NB4 (cell line): ENCODE results near the gene CIC.

Experiments
- DNase-seq: peaks from one replicate; pipeline ENCODE4 v3.0.0; 2010; ENCODE audit warnings: low read depth
- H3K4me3 ChIP-seq: one replicate; pipeline ENCODE4 v1.5.1; 2011; ENCODE audit warnings: mild to moderate bottlenecking, low read depth, low read length, moderate library complexity
- MAX ChIP-seq: IDR thresholded peaks from 2 replicates; pipeline ENCODE4 v1.6.1; 2011; ENCODE audit warnings: low read depth, low read length
- MYC ChIP-seq: IDR thresholded peaks from 2 replicates; pipeline ENCODE4 v1.6.1; 2011; ENCODE audit warnings: low read depth, low read length
- POLR2A ChIP-seq: IDR thresholded peaks from 2 replicates; pipeline ENCODE4 v1.6.1; 2011; ENCODE audit warnings: mild to moderate bottlenecking; ENCODE audit not compliant: insufficient read length; ENCODE audit errors: extremely low read depth
- TF ChIP-seq, protein P1 (sequence below): IDR thresholded peaks from one replicate; pipeline ENCODE4 v1.5.1; 2012; ENCODE audit warnings: low read depth, low read length

Gene CIC

GRCh38 chr19:42239544-42240220 lies 29.4 kb upstream of the CIC start:
- TF ChIP-seq MAX (no peak), POLR2A (no peak)
- TF ChIP-seq, protein P1, sequence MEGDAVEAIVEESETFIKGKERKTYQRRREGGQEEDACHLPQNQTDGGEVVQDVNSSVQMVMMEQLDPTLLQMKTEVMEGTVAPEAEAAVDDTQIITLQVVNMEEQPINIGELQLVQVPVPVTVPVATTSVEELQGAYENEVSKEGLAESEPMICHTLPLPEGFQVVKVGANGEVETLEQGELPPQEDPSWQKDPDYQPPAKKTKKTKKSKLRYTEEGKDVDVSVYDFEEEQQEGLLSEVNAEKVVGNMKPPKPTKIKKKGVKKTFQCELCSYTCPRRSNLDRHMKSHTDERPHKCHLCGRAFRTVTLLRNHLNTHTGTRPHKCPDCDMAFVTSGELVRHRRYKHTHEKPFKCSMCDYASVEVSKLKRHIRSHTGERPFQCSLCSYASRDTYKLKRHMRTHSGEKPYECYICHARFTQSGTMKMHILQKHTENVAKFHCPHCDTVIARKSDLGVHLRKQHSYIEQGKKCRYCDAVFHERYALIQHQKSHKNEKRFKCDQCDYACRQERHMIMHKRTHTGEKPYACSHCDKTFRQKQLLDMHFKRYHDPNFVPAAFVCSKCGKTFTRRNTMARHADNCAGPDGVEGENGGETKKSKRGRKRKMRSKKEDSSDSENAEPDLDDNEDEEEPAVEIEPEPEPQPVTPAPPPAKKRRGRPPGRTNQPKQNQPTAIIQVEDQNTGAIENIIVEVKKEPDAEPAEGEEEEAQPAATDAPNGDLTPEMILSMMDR, result no peak
- DNase-seq, result no peak
- H3K4me3 ChIP-seq, result no peak overlapping the region

GRCh38 chr19:42241279-42241678 lies 27.8 kb upstream of the CIC start:
- H3K4me3 ChIP-seq, result peak overlapping the region; percentile 94
- TF ChIP-seq POLR2A (no peak), MYC (no peak), MAX (no peak)
- TF ChIP-seq, protein P1, result no peak
- no peak for DNase-seq

- DNase-seq, result no peak
- TF ChIP-seq MAX (no peak), MYC (no peak), POLR2A (no peak)
- TF ChIP-seq, protein P1, result no peak
- peak overlapping the region; percentile 94 for H3K4me3 ChIP-seq
These were observed 27.0 kb upstream of the CIC start for GRCh38 chr19:42242069-42242511.

- DNase-seq, result peak; percentile 96
- peak within 1 kb of the TSS; percentile 94 for H3K4me3 ChIP-seq
- TF ChIP-seq MYC (peak; percentile 49; the same call in 1 of the 2 replicates), MAX (peak; percentile 77), POLR2A (peak; percentile 56)
- TF ChIP-seq, protein P1, result no peak
These were observed 26.3 kb upstream of the CIC start, which contains the start of gene GSK3A for GRCh38 chr19:42242512-42243409. TSS of gene GSK3A (minus strand) at chr19:42242602. CDS start at chr19:42242465, 137 bp downstream.

- TF ChIP-seq POLR2A, result no peak
- peak; percentile 59 for TF ChIP-seq MYC
- TF ChIP-seq, protein P1, result peak; percentile 58
- peak; percentile 59; the same call in 1 of the 2 replicates for TF ChIP-seq MAX
- DNase-seq, result peak; percentile 93
- H3K4me3 ChIP-seq, result peak overlapping the region; percentile 84
These were observed 24.5 kb upstream of the CIC start for GRCh38 chr19:42244347-42245220.
